Liver (tissue), 9 donors: ENCODE results near the gene TMEM266. TPM values are rescaled to one million over a fixed set of nuclear protein-coding genes. Genes with fewer than 3 reads are reported as not detected.

ENCODE experiments used
- DNase-seq: peaks from one replicate; pipeline ENCODE4 v3.0.0-alpha.2; 2017; ENCODE audit warnings: low spot score
- H3K27ac ChIP-seq, 2 donors: one replicate each; pipeline ENCODE4 v1.7.0; 2013; ENCODE audit warnings: inconsistent platforms in 2 of 2, low read length in 2 of 2, control low read depth in 1 of 2, low read depth in 1 of 2, mild to moderate bottlenecking in 1 of 2
- H3K27me3 ChIP-seq, 4 donors: one replicate each; pipeline versions ENCODE4 v1.6.1 to v1.7.0; 2013; ENCODE audit warnings: low read length in 3 of 4, inconsistent platforms in 1 of 4, mild to moderate bottlenecking in 1 of 4, moderate library complexity in 1 of 4; ENCODE audit not compliant: control insufficient read depth in 4 of 4, insufficient read depth in 4 of 4
- H3K36me3 ChIP-seq, 4 donors: one replicate each; pipeline versions ENCODE4 v1.6.1 to v1.7.0; 2013; ENCODE audit warnings: low read length in 3 of 4, mild to moderate bottlenecking in 3 of 4, low read depth in 1 of 4, moderate library complexity in 1 of 4; ENCODE audit not compliant: control insufficient read depth in 4 of 4, insufficient read depth in 3 of 4
- H3K4me1 ChIP-seq, 4 donors: one replicate each; pipeline versions ENCODE4 v1.6.1 to v1.7.0; 2013; ENCODE audit warnings: low read length in 3 of 4, mild to moderate bottlenecking in 3 of 4, moderate library complexity in 1 of 4; ENCODE audit not compliant: control insufficient read depth in 4 of 4, insufficient read depth in 4 of 4
- H3K4me3 ChIP-seq, 3 donors: one replicate each; pipeline versions ENCODE4 v1.6.1 to v1.7.0; 2013; ENCODE audit warnings: low read length in 3 of 3, control low read depth in 1 of 3, low read depth in 1 of 3, mild to moderate bottlenecking in 1 of 3
- H3K9ac ChIP-seq, 2 donors: one replicate each; pipeline ENCODE4 v1.7.0; 2013; ENCODE audit warnings: low read length in 2 of 2, mild to moderate bottlenecking in 2 of 2, moderate library complexity in 2 of 2, control low read depth in 1 of 2, low read depth in 1 of 2
- H3K9me3 ChIP-seq, 4 donors: one replicate each; pipeline versions ENCODE4 v1.6.1 to v1.7.0; 2013; ENCODE audit warnings: low read length in 3 of 4; ENCODE audit not compliant: control insufficient read depth in 4 of 4
- ATF3 ChIP-seq: IDR thresholded peaks from 2 replicates; pipeline ENCODE4 v1.6.1; 2016; ENCODE audit warnings: antibody characterized with exemption
- EGR1 ChIP-seq, 2 donors: IDR thresholded peaks; 2 replicates each; pipeline ENCODE4 v1.6.1; 2016 to 2018; ENCODE audit warnings: antibody characterized with exemption in 2 of 2, low read depth in 2 of 2
- FOXA1 ChIP-seq: IDR thresholded peaks from 2 replicates; pipeline ENCODE4 v1.6.1; 2016; ENCODE audit warnings: antibody characterized with exemption
- FOXA2 ChIP-seq: IDR thresholded peaks from 2 replicates; pipeline ENCODE4 v1.6.1; 2016; ENCODE audit warnings: antibody characterized with exemption
- GABPA ChIP-seq, 2 donors: IDR thresholded peaks in 1 of 2; conservative IDR thresholded peaks in 1 of 2; 2 replicates each; pipeline ENCODE4 v1.6.1; 2016; ENCODE audit warnings: antibody characterized with exemption in 2 of 2, mild to moderate bottlenecking in 1 of 2, moderate library complexity in 1 of 2
- HNF4A ChIP-seq, 2 donors: conservative IDR thresholded peaks; 2 replicates each; pipeline ENCODE4 v1.6.1; 2016; ENCODE audit warnings: antibody characterized with exemption in 2 of 2, mild to moderate bottlenecking in 2 of 2
- HNF4G ChIP-seq: IDR thresholded peaks from 2 replicates; pipeline ENCODE4 v1.6.1; 2016; ENCODE audit warnings: antibody characterized with exemption
- JUND ChIP-seq, 2 donors: IDR thresholded peaks; 2 replicates each; pipeline ENCODE4 v1.6.1; 2016; ENCODE audit warnings: antibody characterized with exemption in 2 of 2
- NR2F2 ChIP-seq: IDR thresholded peaks from 2 replicates; pipeline ENCODE4 v1.6.1; 2016; ENCODE audit warnings: antibody characterized with exemption
- RAD21 ChIP-seq, 2 donors: IDR thresholded peaks; 2 replicates each; pipeline ENCODE4 v1.6.1; 2016; ENCODE audit warnings: antibody characterized with exemption in 2 of 2, mild to moderate bottlenecking in 2 of 2
- REST ChIP-seq: IDR thresholded peaks from 2 replicates; pipeline ENCODE4 v1.6.1; 2016; ENCODE audit warnings: antibody characterized with exemption, mild to moderate bottlenecking
- RXRA ChIP-seq, 2 donors: IDR thresholded peaks; 2 replicates each; pipeline ENCODE4 v1.6.1; 2017 to 2018; ENCODE audit warnings: antibody characterized with exemption in 2 of 2, mild to moderate bottlenecking in 1 of 2
- SP1 ChIP-seq: IDR thresholded peaks from 2 replicates; pipeline ENCODE4 v1.6.1; 2018; ENCODE audit warnings: antibody characterized with exemption, mild to moderate bottlenecking
- TAF1 ChIP-seq: conservative IDR thresholded peaks from 2 replicates; pipeline ENCODE4 v1.6.1; 2016; ENCODE audit warnings: antibody characterized with exemption, mild to moderate bottlenecking
- YY1 ChIP-seq: IDR thresholded peaks from 2 replicates; pipeline ENCODE4 v1.6.1; 2016; ENCODE audit warnings: antibody characterized with exemption, mild to moderate bottlenecking
- ZBTB33 ChIP-seq: IDR thresholded peaks from 2 replicates; pipeline ENCODE4 v1.6.1; 2016; ENCODE audit warnings: antibody characterized with exemption
- WGBS: extraction: QIAGEN DNeasy Blood & Tissue Kit; methylation state at CpG from one replicate; pipeline ENCODE4 v1.1.7; 2013; 5-methylcytosine and 5-hydroxymethylcytosine counted together
- polyA plus RNA-seq, 2 donors: library from polyadenylated mRNA; stranded (reverse) in 1 of 2; unstranded in 1 of 2; fragments of 200-250 nt in 1 of 2; fragments of >200 nt in 1 of 2; fragmentation: Nextera tagmentation in 1 of 2; extraction: Ambion mirVana in 1 of 2; gene quantifications; one replicate each; pipeline versions ENCODE4 v1.2.1 to v1.2.3, GENCODE V29; 2013 to 2015
- total RNA-seq, 2 donors: library from RNA; depleted of rRNA; stranded (reverse); fragments of >200 nt; gene quantifications; one replicate each; pipeline ENCODE4 v1.2.3, GENCODE V29; 2014
- TF ChIP-seq, protein P1 (sequence below): fragments of 150-350 bp; IDR thresholded peaks from 2 replicates; pipeline ENCODE4 v1.5.1; 2017; ENCODE audit warnings: improper control_type of control experiment, low read depth, low read length; ENCODE audit not compliant: missing input control
- TF ChIP-seq, protein P2 (sequence below): IDR thresholded peaks from 2 replicates; pipeline ENCODE4 v1.6.1; 2016; ENCODE audit warnings: antibody characterized with exemption
- donor health status: healthy.
- donor health status: healthy.
- donor health status: healthy.
- donor health status: healthy.
- donor health status: healthy.

The TMEM266 gene
- total and polyA plus RNA-seq, 4 donors = 0.25 to 1.3 TPM; not detected in 2

- TF ChIP-seq, protein P1, sequence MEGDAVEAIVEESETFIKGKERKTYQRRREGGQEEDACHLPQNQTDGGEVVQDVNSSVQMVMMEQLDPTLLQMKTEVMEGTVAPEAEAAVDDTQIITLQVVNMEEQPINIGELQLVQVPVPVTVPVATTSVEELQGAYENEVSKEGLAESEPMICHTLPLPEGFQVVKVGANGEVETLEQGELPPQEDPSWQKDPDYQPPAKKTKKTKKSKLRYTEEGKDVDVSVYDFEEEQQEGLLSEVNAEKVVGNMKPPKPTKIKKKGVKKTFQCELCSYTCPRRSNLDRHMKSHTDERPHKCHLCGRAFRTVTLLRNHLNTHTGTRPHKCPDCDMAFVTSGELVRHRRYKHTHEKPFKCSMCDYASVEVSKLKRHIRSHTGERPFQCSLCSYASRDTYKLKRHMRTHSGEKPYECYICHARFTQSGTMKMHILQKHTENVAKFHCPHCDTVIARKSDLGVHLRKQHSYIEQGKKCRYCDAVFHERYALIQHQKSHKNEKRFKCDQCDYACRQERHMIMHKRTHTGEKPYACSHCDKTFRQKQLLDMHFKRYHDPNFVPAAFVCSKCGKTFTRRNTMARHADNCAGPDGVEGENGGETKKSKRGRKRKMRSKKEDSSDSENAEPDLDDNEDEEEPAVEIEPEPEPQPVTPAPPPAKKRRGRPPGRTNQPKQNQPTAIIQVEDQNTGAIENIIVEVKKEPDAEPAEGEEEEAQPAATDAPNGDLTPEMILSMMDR = no peak
- TF ChIP-seq RAD21 (IDR thresholded peaks at IDR 0.05) (no peak), YY1 (no peak), EGR1 (IDR thresholded peaks at IDR 0.05; ENCODE audit: low read depth in 2 of 2) (no peak), GABPA (IDR thresholded peaks at IDR 0.05 in 1 of 2, conservative IDR thresholded peaks at IDR 0.05 in 1 of 2) (no peak), TAF1 (no peak)
Measured at GRCh38 chr15:76176059-76176458, 116.3 kb downstream of the TMEM266 start (continued).

DNA sequence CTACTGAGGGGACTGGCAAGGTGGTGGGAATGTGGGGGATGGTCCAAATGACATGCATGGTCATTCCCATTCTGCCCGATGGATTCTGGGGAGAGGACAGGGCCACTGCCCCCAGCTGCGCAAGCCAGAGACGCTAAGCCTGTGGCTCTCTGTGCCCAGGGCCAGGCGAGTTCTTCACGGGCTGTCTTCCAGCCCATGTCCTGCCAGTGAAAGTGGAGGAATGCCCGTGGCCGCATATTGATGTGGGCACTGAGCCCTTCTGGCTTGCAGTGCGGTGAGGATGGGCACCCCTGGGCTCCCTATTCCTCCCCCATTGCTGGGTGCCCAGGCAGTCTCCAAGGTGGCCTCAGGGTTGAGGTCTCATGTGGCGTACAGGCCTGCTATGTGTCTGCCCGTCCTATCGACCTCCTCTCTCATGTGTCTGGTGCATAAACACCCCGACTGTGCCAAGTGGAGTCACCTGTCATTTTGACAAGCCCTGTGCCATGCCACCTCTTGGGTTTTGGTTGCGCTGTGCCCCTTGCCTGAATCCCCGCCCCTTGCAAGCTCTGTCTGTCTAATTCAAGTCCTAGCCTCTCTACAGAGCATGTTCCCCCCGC, 116.8 kb downstream of the TMEM266 start:
- DNase-seq = no peak
- no peaks in the 10 kb centered on the region for H3K9me3 ChIP-seq
- H3K9ac ChIP-seq = no peak overlapping the region
- no peak for TF ChIP-seq SP1
- TF ChIP-seq RXRA (IDR thresholded peaks at IDR 0.05) = no peak
- TF ChIP-seq, protein P1 = no peak
- TF ChIP-seq FOXA1 = no peak
- TF ChIP-seq ZBTB33 = no peak
- TF ChIP-seq, protein P2, sequence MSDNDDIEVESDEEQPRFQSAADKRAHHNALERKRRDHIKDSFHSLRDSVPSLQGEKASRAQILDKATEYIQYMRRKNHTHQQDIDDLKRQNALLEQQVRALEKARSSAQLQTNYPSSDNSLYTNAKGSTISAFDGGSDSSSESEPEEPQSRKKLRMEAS = no peak
- TF ChIP-seq HNF4G = no peak
- TF ChIP-seq REST = no peak
- TF ChIP-seq JUND (IDR thresholded peaks at IDR 0.05) = no peak
- no peak for TF ChIP-seq NR2F2
- TF ChIP-seq HNF4A (conservative IDR thresholded peaks at IDR 0.05) = no peak
- TF ChIP-seq ATF3 = no peak
- TF ChIP-seq YY1 = no peak
- TF ChIP-seq GABPA (IDR thresholded peaks at IDR 0.05 in 1 of 2, conservative IDR thresholded peaks at IDR 0.05 in 1 of 2) = no peak
- no peak for TF ChIP-seq FOXA2
- no peak for TF ChIP-seq EGR1 (IDR thresholded peaks at IDR 0.05; ENCODE audit: low read depth in 2 of 2)
- no peak for TF ChIP-seq RAD21 (IDR thresholded peaks at IDR 0.05)
- no peak for TF ChIP-seq TAF1
- H3K36me3 ChIP-seq = no peaks in the 10 kb centered on the region
- no peaks in the 10 kb centered on the region for H3K4me1 ChIP-seq
- WGBS = 92% methylated on average over 15 of the region's 15 CpGs
- H3K4me3 ChIP-seq = no peak overlapping the region
- peaks cover 0 to 3% (median 0%) of the 10 kb centered on the region in 4 donors for H3K27me3 ChIP-seq
- H3K27ac ChIP-seq = no peak overlapping the region
